K562 (cell line): ENCODE measurements around the gene MEF2C. TPM values are rescaled to one million over a fixed set of nuclear protein-coding genes. Genes with fewer than 3 reads are reported as not detected.

Source experiments
- ATAC-seq: fragments of 200-7000 bp; cut with Tn5 transposase; 3 replicates; pipeline ENCODE4 v1.9.1; 2020; ENCODE audit warnings: moderate library complexity
- BruUV-seq: library from RNA; stranded (reverse); fragments of 400-500 nt; replicated peaks from 2 replicates; lab custom pipeline; 2021; lab: Mats Ljungman, UMichigan
- CTCF ChIA-PET: fragments of 300-600 bp; formaldehyde crosslinking; extraction: SDS; loops from one replicate; lab custom pipeline; 2021; ENCODE audit warnings: low intra/inter-chr PET ratio; lab: Yijun Ruan, JAX
- POLR2A ChIA-PET: fragments of 300-600, 350-650 bp; sonication (Branson Sonifier 250); formaldehyde crosslinking; extraction: SDS; loops from one replicate; lab custom pipeline; 2021; ENCODE audit warnings: antibody characterized with exemption, inconsistent platforms; lab: Yijun Ruan, JAX
- DNase-seq, 4 experiments: peaks; one replicate each; pipeline versions ENCODE4 v3.0.0 to v3.0.0-alpha.2; 2011 to 2018; ENCODE audit warnings: low spot score in 3 of 4, mixed read lengths in 3 of 4; ENCODE audit errors: extremely low read depth in 1 of 4
- FAIRE-seq: peaks from 2 replicates; lab custom pipeline; 2011; peaks lifted over from hg19 to GRCh38; lab: Jason Lieb, UNC
- H2AFZ ChIP-seq: 2 replicates; pipeline ENCODE4 v1.6.0; 2011; ENCODE audit warnings: low read depth, low read length, control low read depth, inconsistent platforms
- H3K27ac ChIP-seq: fragments of 200-600 bp; 3 replicates; pipeline ENCODE4 v1.8.0; 2011; ENCODE audit warnings: low read depth, mild to moderate bottlenecking, control low read depth, inconsistent platforms, low read length, moderate library complexity, mixed read lengths; ENCODE audit errors: extremely low read depth
- H3K27me3 ChIP-seq, 2 experiments: fragments of 300-600 bp in 1 of 2; 2 replicates in 1 of 2; 3 replicates in 1 of 2; pipeline versions ENCODE4 v1.6.0 to v1.8.0; 2011; ENCODE audit warnings: inconsistent platforms in 2 of 2, low read length in 2 of 2, mild to moderate bottlenecking in 1 of 2, mixed read lengths in 1 of 2, moderate library complexity in 1 of 2; ENCODE audit not compliant: control insufficient read depth in 2 of 2, insufficient read depth in 2 of 2
- H3K36me3 ChIP-seq: fragments of 300-600 bp; 3 replicates; pipeline ENCODE4 v1.8.0; 2011; ENCODE audit warnings: mild to moderate bottlenecking, low read length, inconsistent platforms; ENCODE audit not compliant: control insufficient read depth, insufficient read depth
- H3K4me1 ChIP-seq, 2 experiments: fragments of 200-600 bp in 1 of 2; replicated peaks in 1 of 2; 2 replicates in 1 of 2; 3 replicates in 1 of 2; pipeline versions ENCODE4 v1.5.1 to v1.8.0; 2011; ENCODE audit warnings: inconsistent platforms in 2 of 2, low read length in 2 of 2, mild to moderate bottlenecking in 1 of 2, mixed read lengths in 1 of 2, moderate library complexity in 1 of 2; ENCODE audit not compliant: control insufficient read depth in 2 of 2, insufficient read depth in 2 of 2
- H3K4me2 ChIP-seq: 2 replicates; pipeline ENCODE4 v1.6.1; 2011; ENCODE audit warnings: low read length, control low read depth, inconsistent platforms, mixed read lengths; ENCODE audit not compliant: insufficient read depth
- H3K4me3 ChIP-seq: fragments of 200-600 bp; sonication (generic), shearing (Covaris generic); 2 replicates; pipeline ENCODE4 v1.5.1; 2016; ENCODE audit warnings: control low read depth, inconsistent platforms
- H3K79me2 ChIP-seq: fragments of 200-600 bp; 3 replicates; pipeline ENCODE4 v1.8.0; 2011; ENCODE audit warnings: low read length, inconsistent platforms; ENCODE audit not compliant: control insufficient read depth, insufficient read depth
- H3K9ac ChIP-seq, 2 experiments: 2 replicates each; pipeline versions ENCODE4 v1.6.0 to v1.6.1; 2011; ENCODE audit warnings: low read depth in 2 of 2, low read length in 2 of 2, control low read depth in 1 of 2, inconsistent platforms in 1 of 2, mild to moderate bottlenecking in 1 of 2, mixed read lengths in 1 of 2; ENCODE audit not compliant: insufficient read depth in 1 of 2
- H3K9me1 ChIP-seq: one replicate; pipeline ENCODE4 v1.6.0; 2011; ENCODE audit warnings: inconsistent platforms, mild to moderate bottlenecking, low read length, moderate library complexity; ENCODE audit not compliant: control insufficient read depth, insufficient read depth
- H3K9me3 ChIP-seq: replicated peaks from 2 replicates; pipeline ENCODE4 v1.5.1; 2011; ENCODE audit warnings: low read depth, low read length, inconsistent platforms; ENCODE audit not compliant: control insufficient read depth, insufficient read depth
- H4K20me1 ChIP-seq: replicated peaks from 2 replicates; pipeline ENCODE4 v1.6.1; 2011; ENCODE audit warnings: low read length, inconsistent platforms, mixed read lengths; ENCODE audit not compliant: control insufficient read depth, insufficient read depth
- WGBS: fragments of 100-300 bp; shearing (Covaris generic); methylation state at CpG from one replicate; pipeline ENCODE4 v1.1.6; 2016; ENCODE audit warnings: low coverage, mixed read lengths; ENCODE audit not compliant: insufficient coverage; ENCODE audit errors: missing lambda C conversion rate; 5-methylcytosine and 5-hydroxymethylcytosine counted together
- in situ Hi-C: fragments of 300-500 bp; cut with MboI; formaldehyde crosslinking; loops from 4 replicates; pipeline ENCODE4 v1.15.0; 2018; ENCODE audit warnings: inconsistent platforms, mixed read lengths
- intact Hi-C: fragments of 100-400 bp; cut with micrococcal nuclease; formaldehyde crosslinking; loops from 2 replicates; pipeline ENCODE4 v1.14.2; 2022
- polyA plus RNA-seq, 8 experiments: library from polyadenylated mRNA; depleted of rRNA in 4 of 8; stranded (reverse) in 5 of 8; unstranded in 3 of 8; fragments of >200 nt; fragmentation: Nextera tagmentation in 2 of 8; fragmentation: Illumina TruSeq in 1 of 8; extraction: Ambion mirVana in 2 of 8; extraction: Trizol in 1 of 8; gene quantifications; 2 replicates each; pipeline versions ENCODE4 v1.2.1 to v1.2.3, GENCODE V29; 2011 to 2014; ENCODE audit warnings: inconsistent platforms in 1 of 8, missing spikeins in 1 of 8
- total RNA-seq, 7 experiments: library from RNA; depleted of rRNA in 6 of 7; stranded (reverse); fragments of >200 nt in 6 of 7; fragmentation: Illumina TruSeq in 2 of 7; extraction: Trizol in 2 of 7; gene quantifications; 2 replicates each; pipeline versions ENCODE4 v1.2.1 to v1.2.3, GENCODE V29; 2011 to 2021; ENCODE audit warnings: low replicate concordance in 1 of 7
- TF ChIP-seq, protein P1 (sequence below): fragments of 450-650 bp; IDR thresholded peaks from 2 replicates; pipeline ENCODE4 v1.6.1; 2016; ENCODE audit warnings: low read depth, mild to moderate bottlenecking, moderate library complexity
- TF ChIP-seq, protein P2 (sequence below): sonication (generic); formaldehyde crosslinking; IDR thresholded peaks from 2 replicates; pipeline ENCODE4 v1.8.1; 2023; ENCODE audit warnings: mild to moderate bottlenecking, missing genetic modification reagents

Gene MEF2C
- total and polyA plus RNA-seq, 9 of the 15 experiments (the other 6 are each of a cell fraction or from before 2014, with no cell fraction given): 25.1 to 67.8 (median 58.3) TPM

DNA sequence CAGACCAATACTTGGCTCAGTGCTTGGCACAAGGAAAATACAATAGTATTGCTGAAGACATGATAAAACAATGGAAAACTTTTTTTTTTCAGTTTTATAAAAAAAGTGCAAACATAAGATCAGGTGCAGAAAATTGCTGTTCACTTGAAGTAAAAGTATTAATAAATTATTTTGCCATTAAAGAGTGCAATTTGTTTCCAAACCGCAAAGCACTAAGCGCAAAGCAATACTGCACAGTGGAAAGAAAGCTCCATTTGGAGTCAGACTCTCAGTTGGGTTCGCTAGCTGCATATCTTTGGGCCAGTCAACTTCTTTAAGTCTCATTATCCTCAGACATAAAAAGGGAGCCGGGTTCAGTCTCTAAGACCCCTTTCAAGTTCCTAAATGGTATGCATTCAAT, 45.8 kb downstream of the MEF2C start:
- no TSS peak for BruUV-seq
- FAIRE-seq (no peak), ATAC-seq (peak; percentile 33; the same call in 2 of the 3 replicates)
- no peaks in the 10 kb centered on the region for H4K20me1 ChIP-seq
- no peaks in the 10 kb centered on the region for H3K9me3 ChIP-seq
- peaks cover 41% of the 10 kb centered on the region for H3K79me2 ChIP-seq
- TF ChIP-seq, protein P1, sequence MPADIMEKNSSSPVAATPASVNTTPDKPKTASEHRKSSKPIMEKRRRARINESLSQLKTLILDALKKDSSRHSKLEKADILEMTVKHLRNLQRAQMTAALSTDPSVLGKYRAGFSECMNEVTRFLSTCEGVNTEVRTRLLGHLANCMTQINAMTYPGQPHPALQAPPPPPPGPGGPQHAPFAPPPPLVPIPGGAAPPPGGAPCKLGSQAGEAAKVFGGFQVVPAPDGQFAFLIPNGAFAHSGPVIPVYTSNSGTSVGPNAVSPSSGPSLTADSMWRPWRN: no peak
- TF ChIP-seq, protein P2, sequence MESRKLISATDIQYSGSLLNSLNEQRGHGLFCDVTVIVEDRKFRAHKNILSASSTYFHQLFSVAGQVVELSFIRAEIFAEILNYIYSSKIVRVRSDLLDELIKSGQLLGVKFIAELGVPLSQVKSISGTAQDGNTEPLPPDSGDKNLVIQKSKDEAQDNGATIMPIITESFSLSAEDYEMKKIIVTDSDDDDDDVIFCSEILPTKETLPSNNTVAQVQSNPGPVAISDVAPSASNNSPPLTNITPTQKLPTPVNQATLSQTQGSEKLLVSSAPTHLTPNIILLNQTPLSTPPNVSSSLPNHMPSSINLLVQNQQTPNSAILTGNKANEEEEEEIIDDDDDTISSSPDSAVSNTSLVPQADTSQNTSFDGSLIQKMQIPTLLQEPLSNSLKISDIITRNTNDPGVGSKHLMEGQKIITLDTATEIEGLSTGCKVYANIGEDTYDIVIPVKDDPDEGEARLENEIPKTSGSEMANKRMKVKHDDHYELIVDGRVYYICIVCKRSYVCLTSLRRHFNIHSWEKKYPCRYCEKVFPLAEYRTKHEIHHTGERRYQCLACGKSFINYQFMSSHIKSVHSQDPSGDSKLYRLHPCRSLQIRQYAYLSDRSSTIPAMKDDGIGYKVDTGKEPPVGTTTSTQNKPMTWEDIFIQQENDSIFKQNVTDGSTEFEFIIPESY (CRISPR knock-in tag): peak; percentile 83
- TF ChIP-seq, all 486 proteins: peak for 1
- H3K9me1 ChIP-seq: no peaks in the 10 kb centered on the region
- H3K4me2 ChIP-seq: no peak overlapping the region
- peaks cover 0 to 6% of the 10 kb centered on the region in 2 experiments; a peak in 3 of 5 replicates for H3K4me1 ChIP-seq
- in situ Hi-C loops (no loop called here), intact Hi-C loops (loop anchor here (10.0 kb wide), 1 partner anchor 102 kb away; no protein-coding TSS in a partner anchor)
- POLR2A ChIA-PET: interaction anchor here (0.6 to 1.3 kb wide), 3 partner anchors 17 to 71 kb away, joined by 3 read pairs; no protein-coding TSS in a partner anchor
- H3K36me3 ChIP-seq: peaks cover 4% of the 10 kb centered on the region; the same call in 1 of the 3 replicates
- no peak for DNase-seq
- CTCF ChIA-PET: interaction anchor here (0.6 kb wide), 1 partner anchor 1911 kb away, joined by 4 read pairs; no protein-coding TSS in a partner anchor
- 37% methylated on average over 4 of the region's 4 CpGs for WGBS
- peak overlapping the region; percentile 56; the same call in 2 of the 3 replicates for H3K27ac ChIP-seq
- no peak overlapping the region for H3K4me3 ChIP-seq
- H3K27me3 ChIP-seq: no peaks in the 10 kb centered on the region
- no peak overlapping the region for H3K9ac ChIP-seq
- H2AFZ ChIP-seq: no peak overlapping the region
